SK-N-MC (cell line): ENCODE data around the gene CYB5D1.
"Not testable (repeated sequence)": the region's sequence is repeated elsewhere in the genome, so short reads cannot be mapped to it uniquely, and the experiment has no call there.

ENCODE experiments used
- DNase-seq: peaks from one replicate; pipeline ENCODE4 v3.0.0-alpha.2; 2011; ENCODE audit warnings: low read depth, low spot score
- H3K27ac ChIP-seq: fragments of 200-600 bp; sonication (generic); 2 replicates; pipeline ENCODE4 v1.5.1; 2016; ENCODE audit warnings: mixed run types
- H3K36me3 ChIP-seq: fragments of 200-600 bp; sonication (generic); 2 replicates; pipeline ENCODE4 v1.6.1; 2017; ENCODE audit warnings: antibody characterized with exemption, low read length, mixed read lengths; ENCODE audit not compliant: insufficient read depth
- H3K4me3 ChIP-seq: fragments of 200-600 bp; sonication (generic); 2 replicates; pipeline ENCODE4 v1.5.1; 2016
- H3K9ac ChIP-seq: fragments of 200-600 bp; sonication (generic); 2 replicates; pipeline ENCODE4 v1.8.0; 2017; ENCODE audit warnings: mixed run types, mixed read lengths; ENCODE audit not compliant: insufficient read length
- H3K9me3 ChIP-seq: fragments of 200-600 bp; sonication (generic); 2 replicates; pipeline ENCODE4 v1.6.1; 2017; ENCODE audit warnings: low read depth, mild to moderate bottlenecking, antibody characterized with exemption, low read length, moderate library complexity, mixed read lengths
- EZH2 ChIP-seq: fragments of 200-600 bp; sonication (generic); IDR thresholded peaks from one replicate; pipeline ENCODE4 v1.6.1; 2017; ENCODE audit warnings: antibody characterized with exemption
- FOXP2 ChIP-seq: optimal IDR thresholded peaks from 2 replicates; pipeline ENCODE3; 2011; ENCODE audit warnings: mild to moderate bottlenecking, moderate library complexity; ENCODE audit not compliant: insufficient read depth; ENCODE audit errors: extremely low read length, control extremely low read depth
- POLR2AphosphoS5 ChIP-seq: IDR thresholded peaks from 2 replicates; pipeline ENCODE4 v1.6.1; 2012; ENCODE audit warnings: mild to moderate bottlenecking, low read depth, low read length, borderline replicate concordance

CYB5D1 gene

DNA sequence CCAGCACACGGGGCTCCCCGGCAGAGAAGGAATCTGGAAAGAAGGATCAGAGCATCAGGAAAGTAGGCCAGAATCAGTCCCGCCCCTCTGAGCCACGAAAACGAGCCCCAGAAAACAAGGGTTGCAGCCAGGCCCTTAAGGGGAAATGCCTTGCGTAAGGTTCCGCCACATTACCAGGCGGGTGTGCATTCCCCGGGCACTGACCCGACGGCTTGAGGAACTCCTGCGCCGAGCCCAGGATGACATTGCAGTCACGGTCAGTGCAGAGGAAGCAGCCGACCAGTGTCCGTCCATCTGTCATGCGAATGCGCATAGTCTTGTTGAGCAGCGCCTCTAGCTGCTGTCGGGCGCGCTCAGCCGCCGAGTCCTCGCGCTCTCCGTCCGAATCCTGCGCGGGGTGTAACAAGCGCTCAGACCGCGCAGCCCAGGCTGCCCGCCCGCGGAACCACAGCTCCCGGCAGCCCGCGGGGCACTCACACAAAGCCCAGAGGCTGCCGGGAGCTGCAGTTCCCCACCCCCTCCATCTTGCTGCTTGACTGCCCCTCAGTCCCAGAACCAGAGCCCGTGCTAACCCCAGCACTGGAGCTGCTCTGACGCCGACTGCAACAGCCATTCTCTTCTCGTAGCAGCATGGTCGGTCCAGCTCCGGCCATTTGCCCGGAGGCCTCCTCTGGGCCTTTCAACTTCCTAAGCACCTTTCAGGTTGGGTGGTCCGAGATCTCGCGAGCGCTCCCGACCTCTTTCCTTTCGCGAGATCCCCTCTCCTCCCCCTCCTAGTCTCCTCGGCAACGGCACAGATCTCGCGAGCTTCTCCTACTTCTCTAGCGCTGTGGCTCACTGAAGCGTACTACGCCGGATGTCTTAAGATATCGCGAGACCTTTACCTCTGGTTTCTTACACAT, 741 bp upstream of the CYB5D1 start, which contains the start of gene NAA38:
TSS of gene NAA38 (minus strand) at position 749 of the 902 bp plus-strand sequence. CDS start at position 653, 96 bp downstream.
- Histone ChIP-seq H3K27ac (peak within 1 kb of the TSS; percentile 92), H3K36me3 (peaks cover 35% of the 10 kb centered on the region), H3K4me3 (peak within 1 kb of the TSS; percentile 81), H3K9me3 (no peaks in the 10 kb centered on the region), H3K9ac (peak within 1 kb of the TSS; percentile 86)
- TF ChIP-seq POLR2AphosphoS5: peak; percentile 61
- no peak for TF ChIP-seq EZH2
- TF ChIP-seq FOXP2: no peak
- DNase-seq: peak; percentile 97

- TF ChIP-seq FOXP2 (no peak), EZH2 (no peak), POLR2AphosphoS5 (no peak)
- no peak overlapping the region; the same call in 1 of the 2 replicates for H3K27ac ChIP-seq
Measured at GRCh38 chr17:7858522-7858810, 663 bp downstream of the CYB5D1 start.

GRCh38 chr17:7859028-7859427, 1.2 kb downstream of the CYB5D1 start:
- Histone ChIP-seq H3K4me3 (peak overlapping the region; percentile 81), H3K9ac (peak overlapping the region; percentile 86), H3K27ac (no peak overlapping the region), H3K9me3 (no peaks in the 10 kb centered on the region), H3K36me3 (peaks cover 18% of the 10 kb centered on the region)
- no peak for TF ChIP-seq FOXP2
- TF ChIP-seq EZH2: no peak
- TF ChIP-seq POLR2AphosphoS5: no peak
- DNase-seq: no peak

More at GRCh38 chr17:7858522-7858810, 663 bp downstream of the CYB5D1 start:
- Histone ChIP-seq H3K9ac (peak overlapping the region; percentile 86), H3K9me3 (no peaks in the 10 kb centered on the region), H3K4me3 (peak overlapping the region; percentile 81), H3K36me3 (peaks cover 24% of the 10 kb centered on the region)
- no peak for DNase-seq

- no peak for DNase-seq
- Histone ChIP-seq H3K36me3 (peaks cover 13% of the 10 kb centered on the region), H3K9ac (no peak overlapping the region)
Measured at GRCh38 chr17:7862692-7863437, 5.1 kb downstream of the CYB5D1 start.

DNA sequence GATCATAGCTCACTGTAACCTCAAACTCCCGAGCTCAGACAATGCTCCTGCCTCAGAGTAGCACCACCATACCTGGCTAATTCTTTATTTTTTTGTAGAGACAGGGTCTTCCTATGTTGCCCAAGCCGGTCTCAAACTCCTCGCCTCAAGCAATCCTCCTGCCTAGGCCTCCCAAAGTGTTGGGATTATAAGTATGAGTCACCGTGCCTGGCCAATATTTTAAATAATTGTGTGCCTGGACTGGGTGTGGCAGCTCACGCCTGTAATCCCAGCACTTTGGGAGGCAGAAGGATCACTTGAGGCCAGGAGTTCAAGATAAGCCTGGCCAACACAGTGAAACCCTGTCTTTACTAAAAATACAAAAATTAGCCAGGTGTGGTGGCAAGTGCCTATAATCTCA, 6.6 kb downstream of the CYB5D1 start:
- not testable (repeated sequence) for H3K36me3 ChIP-seq, H3K9ac ChIP-seq, H3K27ac ChIP-seq, DNase-seq, H3K9me3 ChIP-seq, H3K4me3 ChIP-seq

More at GRCh38 chr17:7862692-7863437, 5.1 kb downstream of the CYB5D1 start:
- Histone ChIP-seq H3K9me3 (no peaks in the 10 kb centered on the region), H3K4me3 (no peak overlapping the region), H3K27ac (no peak overlapping the region)
- no peak for TF ChIP-seq FOXP2
- TF ChIP-seq POLR2AphosphoS5: no peak
- TF ChIP-seq EZH2: no peak

- Histone ChIP-seq H3K9ac (no peak overlapping the region), H3K4me3 (no peak overlapping the region), H3K36me3 (peaks cover 10% of the 10 kb centered on the region; the same call in 1 of the 2 replicates), H3K27ac (no peak overlapping the region), H3K9me3 (no peaks in the 10 kb centered on the region)
- DNase-seq: no peak
- TF ChIP-seq POLR2AphosphoS5: no peak
- no peak for TF ChIP-seq FOXP2
- TF ChIP-seq EZH2: no peak
Measured at GRCh38 chr17:7864995-7865650, 7.3 kb downstream of the CYB5D1 start.

GRCh38 chr17:7867881-7868329, 10.1 kb downstream of the CYB5D1 start:
- no peak for TF ChIP-seq EZH2
- Histone ChIP-seq H3K36me3 (no peaks in the 10 kb centered on the region; the same call in 1 of the 2 replicates), H3K4me3 (no peak overlapping the region), H3K9me3 (no peaks in the 10 kb centered on the region), H3K27ac (no peak overlapping the region), H3K9ac (no peak overlapping the region)
- DNase-seq: no peak

GRCh38 chr17:7873051-7873450, 15.2 kb downstream of the CYB5D1 start:
- TF ChIP-seq POLR2AphosphoS5 (no peak), FOXP2 (no peak), EZH2 (no peak)
- no peaks in the 10 kb centered on the region for H3K9me3 ChIP-seq
- H3K27ac ChIP-seq: no peak overlapping the region
- H3K36me3 ChIP-seq: 0 out of 2 replicates have a peak, but pooled peaks cover 2% of the 10 kb centered on the region
- H3K4me3 ChIP-seq: no peak overlapping the region
- no peak for DNase-seq
- H3K9ac ChIP-seq: no peak overlapping the region
